Measurements from ENCODE around the gene ADAMTS2.

ADAMTS2 gene

GRCh38 chr5:179371121-179371510, 25.9 kb upstream of the ADAMTS2 start:
- H3K4me3 ChIP-seq (ENCODE audit: low read depth, low read length), result no peak overlapping the region
- no peak for TF ChIP-seq CTCF (IDR thresholded peaks at IDR 0.05; ENCODE audit: low read depth, low read length)

GRCh38 chr5:179370490-179371120, 25.3 kb upstream of the ADAMTS2 start:
- no peak overlapping the region for H3K4me3 ChIP-seq (ENCODE audit: low read depth, low read length)
- TF ChIP-seq CTCF (IDR thresholded peaks at IDR 0.05; ENCODE audit: low read depth, low read length), result no peak

GRCh38 chr5:179369530-179369884, 24.2 kb upstream of the ADAMTS2 start:
- no peak overlapping the region for H3K4me3 ChIP-seq (ENCODE audit: low read depth, low read length)
- TF ChIP-seq CTCF (IDR thresholded peaks at IDR 0.05; ENCODE audit: low read depth, low read length), result no peak

GRCh38 chr5:179368806-179369529, 23.7 kb upstream of the ADAMTS2 start:
- no peak for TF ChIP-seq CTCF (IDR thresholded peaks at IDR 0.05; ENCODE audit: low read depth, low read length)
- no peak overlapping the region for H3K4me3 ChIP-seq (ENCODE audit: low read depth, low read length)

- H3K4me3 ChIP-seq (ENCODE audit: low read depth, low read length), result no peak overlapping the region
- no peak for TF ChIP-seq CTCF (IDR thresholded peaks at IDR 0.05; ENCODE audit: low read depth, low read length)
These were observed 23.0 kb upstream of the ADAMTS2 start for GRCh38 chr5:179368126-179368805.

- TF ChIP-seq CTCF (IDR thresholded peaks at IDR 0.05; ENCODE audit: low read depth, low read length), result no peak
These were observed 22.2 kb upstream of the ADAMTS2 start for GRCh38 chr5:179367491-179367890.

GRCh38 chr5:179362355-179362754, 17.1 kb upstream of the ADAMTS2 start:
- H3K4me3 ChIP-seq (ENCODE audit: low read depth, low read length), result no peak overlapping the region
- TF ChIP-seq CTCF (IDR thresholded peaks at IDR 0.05; ENCODE audit: low read depth, low read length), result no peak

More at GRCh38 chr5:179367491-179367890, 22.2 kb upstream of the ADAMTS2 start:
- H3K4me3 ChIP-seq (ENCODE audit: low read depth, low read length), result no peak overlapping the region

Measured in WI38 (cell line).